ENCODE data around the gene LRFN2.

The LRFN2 gene

DNA sequence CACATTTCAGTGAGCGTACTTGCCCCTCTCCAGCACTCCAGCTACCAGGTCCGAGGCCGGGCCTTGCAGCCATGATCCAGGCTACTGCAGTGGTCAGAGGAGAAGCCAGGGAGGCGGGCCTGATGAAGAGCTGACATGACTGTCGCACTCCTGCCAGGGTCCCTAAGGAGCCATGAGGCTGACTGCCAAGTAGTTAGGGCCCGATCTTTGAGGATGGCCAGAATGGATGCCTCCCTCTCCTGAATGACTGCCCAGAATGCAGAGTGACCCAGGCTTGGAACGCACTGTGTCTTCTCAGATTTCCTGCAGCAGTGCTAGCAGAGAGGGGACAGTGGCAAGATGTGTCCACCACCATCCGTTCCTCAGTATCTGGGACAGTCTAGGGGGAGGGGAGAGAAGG is 24.7 kb upstream of the LRFN2 start:
- in situ Hi-C loops (cut with MboI; ENCODE audit: low sequenced_read_pairs, unreplicated experiment): no loop called here
- DNase-seq (ENCODE audit: low spot score): no peak
- TF ChIP-seq, protein P1, sequence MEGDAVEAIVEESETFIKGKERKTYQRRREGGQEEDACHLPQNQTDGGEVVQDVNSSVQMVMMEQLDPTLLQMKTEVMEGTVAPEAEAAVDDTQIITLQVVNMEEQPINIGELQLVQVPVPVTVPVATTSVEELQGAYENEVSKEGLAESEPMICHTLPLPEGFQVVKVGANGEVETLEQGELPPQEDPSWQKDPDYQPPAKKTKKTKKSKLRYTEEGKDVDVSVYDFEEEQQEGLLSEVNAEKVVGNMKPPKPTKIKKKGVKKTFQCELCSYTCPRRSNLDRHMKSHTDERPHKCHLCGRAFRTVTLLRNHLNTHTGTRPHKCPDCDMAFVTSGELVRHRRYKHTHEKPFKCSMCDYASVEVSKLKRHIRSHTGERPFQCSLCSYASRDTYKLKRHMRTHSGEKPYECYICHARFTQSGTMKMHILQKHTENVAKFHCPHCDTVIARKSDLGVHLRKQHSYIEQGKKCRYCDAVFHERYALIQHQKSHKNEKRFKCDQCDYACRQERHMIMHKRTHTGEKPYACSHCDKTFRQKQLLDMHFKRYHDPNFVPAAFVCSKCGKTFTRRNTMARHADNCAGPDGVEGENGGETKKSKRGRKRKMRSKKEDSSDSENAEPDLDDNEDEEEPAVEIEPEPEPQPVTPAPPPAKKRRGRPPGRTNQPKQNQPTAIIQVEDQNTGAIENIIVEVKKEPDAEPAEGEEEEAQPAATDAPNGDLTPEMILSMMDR (IDR thresholded peaks at IDR 0.05; ENCODE audit: borderline replicate concordance, control extremely low read depth, extremely low read depth, insufficient read depth, missing control alignments): no peak

DNA sequence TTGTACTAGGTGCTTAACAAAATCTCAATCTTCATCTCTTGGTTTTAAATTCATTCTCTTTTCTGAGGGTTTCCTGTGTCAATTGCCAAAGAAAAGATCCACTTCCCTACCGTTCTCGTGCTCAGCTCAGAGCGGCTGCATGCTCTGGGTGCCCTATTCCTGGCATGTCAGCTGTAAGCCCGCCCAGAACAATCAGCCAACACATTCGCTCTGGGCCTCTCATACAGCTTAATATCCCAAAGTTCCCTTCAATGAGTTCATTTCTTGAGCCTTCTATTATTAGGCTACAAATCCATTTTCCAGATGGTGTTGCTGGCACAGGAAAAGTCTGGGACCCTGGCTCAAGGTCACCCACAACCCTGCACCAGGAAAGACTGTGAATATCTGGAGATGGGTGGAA is 24.3 kb upstream of the LRFN2 start:
- DNase-seq (ENCODE audit: low spot score): no peak
- TF ChIP-seq, protein P1 (IDR thresholded peaks at IDR 0.05; ENCODE audit: borderline replicate concordance, control extremely low read depth, extremely low read depth, insufficient read depth, missing control alignments): no peak
- in situ Hi-C loops (cut with MboI; ENCODE audit: low sequenced_read_pairs, unreplicated experiment): no loop called here

DNA sequence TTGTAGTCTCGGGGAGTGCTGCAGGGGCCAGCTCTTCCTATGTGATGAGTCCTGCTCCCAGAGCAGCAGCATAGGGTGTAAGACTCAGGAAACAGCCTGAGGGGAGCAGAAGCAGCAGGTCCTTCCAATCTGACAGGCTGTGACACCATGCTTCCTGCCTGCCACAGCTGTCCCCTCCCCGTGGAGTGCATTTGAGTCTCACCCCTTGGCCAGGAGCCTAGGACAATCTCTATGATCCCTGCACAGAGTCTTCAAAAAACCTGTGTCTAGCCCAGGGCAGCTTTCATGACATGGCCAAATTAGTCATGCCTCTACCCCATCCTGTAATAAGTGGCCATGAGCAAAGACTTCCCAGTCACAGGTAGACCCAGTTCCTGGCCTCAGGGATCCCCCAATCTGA is 23.1 kb upstream of the LRFN2 start:
- DNase-seq (ENCODE audit: low spot score): no peak
- in situ Hi-C loops (cut with MboI; ENCODE audit: low sequenced_read_pairs, unreplicated experiment): no loop called here
- TF ChIP-seq, protein P1 (IDR thresholded peaks at IDR 0.05; ENCODE audit: borderline replicate concordance, control extremely low read depth, extremely low read depth, insufficient read depth, missing control alignments): no peak

DNA sequence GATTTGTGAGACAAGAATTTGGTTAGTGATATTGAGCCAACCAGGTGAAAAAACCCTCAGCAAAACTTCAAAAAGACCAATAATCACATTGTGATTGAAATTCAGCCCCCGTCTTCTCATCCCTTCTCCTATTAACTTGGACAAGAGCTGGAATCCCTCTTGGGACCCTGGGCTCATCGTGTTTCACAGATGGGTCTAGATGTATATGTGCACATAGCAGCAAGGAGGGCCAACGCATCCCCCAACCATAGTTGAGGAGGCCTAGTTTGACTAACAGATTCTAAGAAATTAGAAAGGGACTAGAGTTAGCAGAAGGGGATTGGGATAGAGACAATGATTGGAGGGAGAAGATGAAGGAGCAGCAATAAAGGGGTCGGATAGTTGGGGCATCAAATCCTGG is 19.8 kb upstream of the LRFN2 start:
- TF ChIP-seq, protein P1 (IDR thresholded peaks at IDR 0.05; ENCODE audit: borderline replicate concordance, control extremely low read depth, extremely low read depth, insufficient read depth, missing control alignments): no peak
- DNase-seq (ENCODE audit: low spot score): no peak
- in situ Hi-C loops (cut with MboI; ENCODE audit: low sequenced_read_pairs, unreplicated experiment): no loop called here

DNA sequence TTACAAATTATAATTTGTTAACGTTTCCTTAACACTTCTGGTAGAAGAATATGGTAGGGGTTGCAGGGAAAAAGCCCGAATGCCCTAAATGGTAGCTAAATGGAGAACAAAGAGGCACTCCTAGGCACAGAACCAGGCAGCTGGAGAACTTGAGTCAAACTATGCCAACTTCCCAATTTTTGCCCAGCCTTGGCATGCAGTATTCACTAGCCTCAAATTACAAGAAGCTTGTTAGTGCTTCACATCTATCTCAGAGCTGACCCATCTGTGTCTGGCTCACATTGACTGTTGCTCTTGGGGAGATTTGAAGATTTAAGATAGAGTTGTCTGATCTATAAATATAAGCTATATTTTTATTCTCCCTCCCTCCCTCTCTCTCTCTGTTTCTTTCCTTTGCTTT is 19.4 kb upstream of the LRFN2 start:
- in situ Hi-C loops (cut with MboI; ENCODE audit: low sequenced_read_pairs, unreplicated experiment): no loop called here
- TF ChIP-seq, protein P1 (IDR thresholded peaks at IDR 0.05; ENCODE audit: borderline replicate concordance, control extremely low read depth, extremely low read depth, insufficient read depth, missing control alignments): no peak
- DNase-seq (ENCODE audit: low spot score): no peak

DNA sequence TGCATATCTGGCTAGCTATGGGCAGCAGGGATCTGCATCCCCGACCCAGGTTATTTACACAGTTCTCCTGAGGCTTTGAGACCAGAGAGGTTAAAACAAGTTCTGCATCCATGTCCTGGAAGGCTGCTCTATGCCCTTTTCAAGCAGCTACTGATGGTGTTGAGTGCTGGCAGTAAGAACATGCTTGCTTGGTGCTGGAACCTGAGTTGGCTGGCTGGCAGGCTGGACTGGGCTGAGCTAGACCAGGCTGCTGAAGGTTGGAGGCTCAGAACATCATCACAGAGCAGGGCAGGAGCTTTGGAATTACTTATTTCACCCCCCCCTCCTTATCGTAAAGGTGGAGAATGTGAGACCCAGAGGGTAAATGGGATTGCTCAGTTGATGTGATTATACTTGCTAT is 16.9 kb upstream of the LRFN2 start:
- in situ Hi-C loops (cut with MboI; ENCODE audit: low sequenced_read_pairs, unreplicated experiment): no loop called here
- TF ChIP-seq, protein P1 (IDR thresholded peaks at IDR 0.05; ENCODE audit: borderline replicate concordance, control extremely low read depth, extremely low read depth, insufficient read depth, missing control alignments): no peak
- no peak for DNase-seq (ENCODE audit: low spot score)

DNA sequence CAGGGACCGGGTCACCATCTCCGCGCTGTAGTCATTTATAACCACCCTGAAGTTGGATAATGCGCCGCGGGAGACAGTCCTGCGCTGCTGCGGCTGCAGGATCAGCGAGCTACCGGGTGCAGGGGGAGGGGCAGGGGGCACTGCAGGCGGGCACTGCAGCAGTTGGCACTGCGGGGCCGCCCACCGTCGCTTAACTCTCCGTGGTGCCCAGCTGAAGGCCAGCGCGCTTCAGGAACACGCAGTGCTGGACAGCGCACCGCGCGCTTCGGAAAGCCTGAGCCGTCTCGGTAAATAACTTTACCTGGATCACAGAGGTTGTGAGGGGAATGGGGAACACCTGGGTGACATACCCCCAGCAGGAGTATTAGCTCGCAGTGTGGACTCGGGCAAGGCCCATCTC is 12.4 kb upstream of the LRFN2 start:
- TF ChIP-seq, protein P1 (IDR thresholded peaks at IDR 0.05; ENCODE audit: borderline replicate concordance, control extremely low read depth, extremely low read depth, insufficient read depth, missing control alignments): no peak
- in situ Hi-C loops (cut with MboI; ENCODE audit: low sequenced_read_pairs, unreplicated experiment): no loop called here
- no peak for DNase-seq (ENCODE audit: low spot score)
